ENCODE measurements around the gene KCNH5.
"Not testable (repeated sequence)": the region's sequence is repeated elsewhere in the genome, so short reads cannot be mapped to it uniquely, and the experiment has no call there.

Gene KCNH5

GRCh38 chr14:62882967-62883366 lies 162.3 kb downstream of the KCNH5 start:
- no peak for DNase-seq (ENCODE audit: low spot score)

GRCh38 chr14:62866376-62866775 lies 178.9 kb downstream of the KCNH5 start:
- no peak for DNase-seq (ENCODE audit: low spot score)

GRCh38 chr14:62864588-62864987 lies 180.7 kb downstream of the KCNH5 start:
- no peak for DNase-seq (ENCODE audit: low spot score)

- DNase-seq (ENCODE audit: low spot score), result not testable (repeated sequence)
Measured at GRCh38 chr14:62858011-62858410, 187.2 kb downstream of the KCNH5 start.

- DNase-seq (ENCODE audit: low spot score), result no peak
Measured at GRCh38 chr14:62854951-62855350, 190.3 kb downstream of the KCNH5 start.

- DNase-seq (ENCODE audit: low spot score), result no peak
Measured at GRCh38 chr14:62847168-62847567, 198.1 kb downstream of the KCNH5 start.

- DNase-seq (ENCODE audit: low spot score), result no peak
Measured at GRCh38 chr14:62844546-62844945, 200.7 kb downstream of the KCNH5 start.

- DNase-seq (ENCODE audit: low spot score), result no peak
Measured at GRCh38 chr14:62824086-62824485, 221.2 kb downstream of the KCNH5 start.

- DNase-seq (ENCODE audit: low spot score), result no peak
Measured at GRCh38 chr14:62819931-62820330, 225.3 kb downstream of the KCNH5 start.

- no peak for DNase-seq (ENCODE audit: low spot score)
Measured at GRCh38 chr14:62807636-62808035, 237.6 kb downstream of the KCNH5 start.

- no peak for DNase-seq (ENCODE audit: low spot score)
Measured at GRCh38 chr14:62800577-62800976, 244.7 kb downstream of the KCNH5 start.

- no peak for DNase-seq (ENCODE audit: low spot score)
Measured at GRCh38 chr14:62796431-62796830, 248.8 kb downstream of the KCNH5 start.

GRCh38 chr14:62792578-62792977 lies 252.7 kb downstream of the KCNH5 start:
- no peak for DNase-seq (ENCODE audit: low spot score)

- not testable (repeated sequence) for DNase-seq (ENCODE audit: low spot score)
Measured at GRCh38 chr14:62781328-62781727, 263.9 kb downstream of the KCNH5 start.

GRCh38 chr14:62778852-62779251 lies 266.4 kb downstream of the KCNH5 start:
- DNase-seq (ENCODE audit: low spot score), result no peak

GRCh38 chr14:62778310-62778709 lies 266.9 kb downstream of the KCNH5 start:
- no peak for DNase-seq (ENCODE audit: low spot score)

- no peak for DNase-seq (ENCODE audit: low spot score)
Measured at GRCh38 chr14:62777510-62777909, 267.7 kb downstream of the KCNH5 start.

- no peak for DNase-seq (ENCODE audit: low spot score)
Measured at GRCh38 chr14:62776300-62776699, 269.0 kb downstream of the KCNH5 start.

GRCh38 chr14:62768753-62769152 lies 276.5 kb downstream of the KCNH5 start:
- DNase-seq (ENCODE audit: low spot score), result no peak

- no peak for DNase-seq (ENCODE audit: low spot score)
Measured at GRCh38 chr14:62763951-62764350, 281.3 kb downstream of the KCNH5 start.

- DNase-seq (ENCODE audit: low spot score), result no peak
Measured at GRCh38 chr14:62759796-62760195, 285.5 kb downstream of the KCNH5 start.

- not testable (repeated sequence) for DNase-seq (ENCODE audit: low spot score)
Measured at GRCh38 chr14:62746881-62747280, 298.4 kb downstream of the KCNH5 start.

- no peak for DNase-seq (ENCODE audit: low spot score)
Measured at GRCh38 chr14:62745496-62745895, 299.8 kb downstream of the KCNH5 start.

GRCh38 chr14:62743560-62743959 lies 301.7 kb downstream of the KCNH5 start:
- DNase-seq (ENCODE audit: low spot score), result no peak

GRCh38 chr14:62743118-62743517 lies 302.1 kb downstream of the KCNH5 start:
- DNase-seq (ENCODE audit: low spot score), result no peak
